Kidney (tissue), 14 donors: Measurements from ENCODE around the gene CES4A. TPM values are rescaled to one million over a fixed set of nuclear protein-coding genes. Genes with fewer than 3 reads are reported as not detected.

Experiments
- DNase-seq, 5 donors: peaks; one replicate each; pipeline ENCODE4 v3.0.0-alpha.2; 2013 to 2020
- FAIRE-seq: peaks from 2 replicates; lab custom pipeline; 2012; peaks lifted over from hg19 to GRCh38; lab: Jason Lieb, UNC
- H3K27ac ChIP-seq, 2 donors: one replicate each; pipeline ENCODE4 v1.7.0; 2013; ENCODE audit warnings: low read depth in 2 of 2, low read length in 2 of 2, inconsistent platforms in 1 of 2
- H3K27me3 ChIP-seq: one replicate; pipeline ENCODE4 v1.7.1; 2013; ENCODE audit warnings: low read length, inconsistent platforms; ENCODE audit not compliant: control insufficient read depth, insufficient read depth
- H3K36me3 ChIP-seq, 3 donors: one replicate each; pipeline versions ENCODE4 v1.7.0 to v1.7.1; 2013; ENCODE audit warnings: low read length in 3 of 3, control low read depth in 1 of 3, inconsistent platforms in 1 of 3; ENCODE audit not compliant: insufficient read depth in 3 of 3, control insufficient read depth in 2 of 3
- H3K4me1 ChIP-seq, 3 donors: one replicate each; pipeline versions ENCODE4 v1.7.0 to v1.7.1; 2013; ENCODE audit warnings: low read length in 3 of 3, inconsistent platforms in 1 of 3, low read depth in 1 of 3; ENCODE audit not compliant: control insufficient read depth in 2 of 3, insufficient read depth in 2 of 3
- H3K4me3 ChIP-seq, 3 donors: one replicate each; pipeline versions ENCODE4 v1.7.0 to v1.8.1; 2013; ENCODE audit warnings: low read length in 3 of 3, control low read depth in 1 of 3, inconsistent platforms in 1 of 3
- H3K9ac ChIP-seq, 3 donors: one replicate each; pipeline versions ENCODE4 v1.7.0 to v1.7.1; 2013; ENCODE audit warnings: low read length in 3 of 3, control low read depth in 1 of 3, inconsistent platforms in 1 of 3
- H3K9me3 ChIP-seq, 3 donors: one replicate each; pipeline versions ENCODE4 v1.7.0 to v1.7.1; 2013; ENCODE audit warnings: low read length in 3 of 3, control low read depth in 1 of 3, inconsistent platforms in 1 of 3; ENCODE audit not compliant: control insufficient read depth in 2 of 3, insufficient read depth in 1 of 3
- CTCF ChIP-seq: IDR thresholded peaks from 3 replicates; pipeline ENCODE4 v1.5.1; 2012; ENCODE audit warnings: mild to moderate bottlenecking, moderate library complexity, borderline replicate concordance; ENCODE audit not compliant: insufficient read depth; ENCODE audit errors: extremely low read depth
- intact Hi-C: fragments of 100-400 bp; cut with DNase I; formaldehyde crosslinking; loops from one replicate; pipeline ENCODE4 v1.11.1; 2022
- polyA plus RNA-seq: library from polyadenylated mRNA; stranded (reverse); fragments of 350-450 nt; fragmentation: Illumina TruSeq; extraction: RNeasy Lipid Tissue Mini Kit (QIAGEN cat#74804); gene quantifications from one replicate; pipeline ENCODE4 v1.2.3, GENCODE V29; 2014; ENCODE audit warnings: low read depth, low replicate concordance; ENCODE audit not compliant: insufficient read depth
- total RNA-seq: library from RNA; stranded (reverse); fragmentation: NEBNext Ultra II Directional; extraction: Animal tissue kit (Norgen Biotek cat#: 25700); gene quantifications from one replicate; pipeline ENCODE4 v1.2.1, GENCODE V29; 2021
- donor health status: control.
- donor health status: control.
- donor health status: control.
- donor health status: control.
- donor health status: control.
- donor health status: DM: yes; HTN: yes; CAD: no.
- donor health status: Normal renal cell carcinoma (clear cell type).

The CES4A gene
- total and polyA plus RNA-seq, 2 donors from 2014 or later = 14.9 to 31.7 TPM

GRCh38 chr16:67053767-67054334 is 65.5 kb downstream of the CES4A start:
- Histone ChIP-seq H3K4me3 (no peak overlapping the region), H3K4me1 (no peaks in the 10 kb centered on the region), H3K27ac (no peak overlapping the region), H3K27me3 (no peaks in the 10 kb centered on the region), H3K9ac (no peak overlapping the region), H3K9me3 (no peaks in the 10 kb centered on the region), H3K36me3 (peaks cover 0 to 5% (median 2%) of the 10 kb centered on the region in 3 donors)
- no peak for TF ChIP-seq CTCF
- DNase-seq (no peak), FAIRE-seq (no peak)
- intact Hi-C loops = no loop called here

GRCh38 chr16:67054901-67055300 is 66.5 kb downstream of the CES4A start:
- peaks cover 0 to 2% (median under 1%) of the 10 kb centered on the region in 3 donors for H3K36me3 ChIP-seq
- no peak for TF ChIP-seq CTCF
- no peaks in the 10 kb centered on the region for H3K4me1 ChIP-seq
- no peaks in the 10 kb centered on the region for H3K9me3 ChIP-seq
- intact Hi-C loops = no loop called here
- H3K27me3 ChIP-seq = no peaks in the 10 kb centered on the region
- H3K4me3 ChIP-seq = no peak overlapping the region
- FAIRE-seq = no peak
- no peak overlapping the region for H3K27ac ChIP-seq
- no peak for DNase-seq
- H3K9ac ChIP-seq = no peak overlapping the region

- intact Hi-C loops = no loop called here
- no peak overlapping the region for H3K27ac ChIP-seq
- no peak overlapping the region for H3K9ac ChIP-seq
- H3K4me1 ChIP-seq = no peaks in the 10 kb centered on the region
- no peak for DNase-seq
- H3K36me3 ChIP-seq = peaks cover 0 to 2% (median 0%) of the 10 kb centered on the region in 3 donors
- no peaks in the 10 kb centered on the region for H3K27me3 ChIP-seq
- no peak overlapping the region for H3K4me3 ChIP-seq
- FAIRE-seq = no peak
- H3K9me3 ChIP-seq = no peaks in the 10 kb centered on the region
- TF ChIP-seq CTCF = no peak
Observed at GRCh38 chr16:67055712-67056487, 67.5 kb downstream of the CES4A start.

Other genes starting within 250 kb of the CES4A start
- gene DYNC1LI2, start 237.0 kb upstream of the CES4A start, total RNA-seq = 119 TPM
- 32.0 TPM for gene DYNC1LI2, start 237.0 kb upstream of the CES4A start, polyA plus RNA-seq
- 0.19 TPM for gene TERB1, start 187.0 kb upstream of the CES4A start, total RNA-seq
- not detected for gene TERB1, start 187.0 kb upstream of the CES4A start, polyA plus RNA-seq
- gene NAE1, start 157.6 kb upstream of the CES4A start, total RNA-seq = 45.6 TPM
- gene NAE1, start 157.6 kb upstream of the CES4A start, polyA plus RNA-seq = 37.5 TPM
- not detected for gene CA7, start 144.2 kb upstream of the CES4A start, total RNA-seq
- not detected for gene CA7, start 144.2 kb upstream of the CES4A start, polyA plus RNA-seq
- 9.2 TPM for gene PDP2, start 108.1 kb upstream of the CES4A start, total RNA-seq
- 5.1 TPM for gene PDP2, start 108.1 kb upstream of the CES4A start, polyA plus RNA-seq
- gene CDH16, start 69.7 kb upstream of the CES4A start, total RNA-seq = 1,188 TPM
- 1,180 TPM for gene CDH16, start 69.7 kb upstream of the CES4A start, polyA plus RNA-seq
- gene RRAD, start 63.1 kb upstream of the CES4A start, total RNA-seq = 90.9 TPM
- 14.3 TPM for gene RRAD, start 63.1 kb upstream of the CES4A start, polyA plus RNA-seq
- 71.2 TPM for gene CIAO2B, start 54.2 kb upstream of the CES4A start, total RNA-seq
- 284 TPM for gene CIAO2B, start 54.2 kb upstream of the CES4A start, polyA plus RNA-seq
- gene CES2, start 53.1 kb upstream of the CES4A start, total RNA-seq = 72.1 TPM
- gene CES2, start 53.1 kb upstream of the CES4A start, polyA plus RNA-seq = 76.9 TPM
- 2.1 TPM for gene CES3, start 27.3 kb upstream of the CES4A start, total RNA-seq
- gene CES3, start 27.3 kb upstream of the CES4A start, polyA plus RNA-seq = 7.8 TPM
- gene CBFB, start 40.6 kb downstream of the CES4A start, total RNA-seq = 57.3 TPM
- 9.7 TPM for gene CBFB, start 40.6 kb downstream of the CES4A start, polyA plus RNA-seq
- 16.9 TPM for gene PHAF1, start 121.4 kb downstream of the CES4A start, total RNA-seq
- 14.3 TPM for gene PHAF1, start 121.4 kb downstream of the CES4A start, polyA plus RNA-seq
- gene B3GNT9, start 162.4 kb downstream of the CES4A start, total RNA-seq = 16.7 TPM
- gene B3GNT9, start 162.4 kb downstream of the CES4A start, polyA plus RNA-seq = 12.1 TPM
- 27.1 TPM for gene TRADD, start 171.3 kb downstream of the CES4A start, total RNA-seq
- gene TRADD, start 171.3 kb downstream of the CES4A start, polyA plus RNA-seq = 30.2 TPM
- gene FBXL8, start 171.4 kb downstream of the CES4A start, total RNA-seq = 19.8 TPM
- 9.5 TPM for gene FBXL8, start 171.4 kb downstream of the CES4A start, polyA plus RNA-seq
- 37.9 TPM for gene HSF4, start 176.2 kb downstream of the CES4A start, total RNA-seq
- gene HSF4, start 176.2 kb downstream of the CES4A start, polyA plus RNA-seq = 26.7 TPM
- 36.4 TPM for gene NOL3, start 181.9 kb downstream of the CES4A start, total RNA-seq
- gene NOL3, start 181.9 kb downstream of the CES4A start, polyA plus RNA-seq = 35.3 TPM
- 38.8 TPM for gene MATCAP1, start 195.4 kb downstream of the CES4A start, total RNA-seq
- 15.5 TPM for gene MATCAP1, start 195.4 kb downstream of the CES4A start, polyA plus RNA-seq
- 7.2 TPM for gene EXOC3L1, start 201.5 kb downstream of the CES4A start, total RNA-seq
- gene EXOC3L1, start 201.5 kb downstream of the CES4A start, polyA plus RNA-seq = 9.9 TPM
- gene E2F4, start 203.6 kb downstream of the CES4A start, total RNA-seq = 54.4 TPM
- 39.1 TPM for gene E2F4, start 203.6 kb downstream of the CES4A start, polyA plus RNA-seq
- 24.2 TPM for gene ELMO3, start 210.5 kb downstream of the CES4A start, total RNA-seq
- 33.1 TPM for gene ELMO3, start 210.5 kb downstream of the CES4A start, polyA plus RNA-seq
- 47.1 TPM for gene TMEM208, start 238.5 kb downstream of the CES4A start, total RNA-seq
- 145 TPM for gene TMEM208, start 238.5 kb downstream of the CES4A start, polyA plus RNA-seq